ENCODE data around the gene FTCD. TPM values are rescaled to one million over a fixed set of nuclear protein-coding genes. Genes with fewer than 3 reads are reported as not detected.
"Not testable (repeated sequence)": the region's sequence is repeated elsewhere in the genome, so short reads cannot be mapped to it uniquely, and the experiment has no call there.

FTCD gene
- total and polyA plus RNA-seq, 3 donors from 2014 or later = 49.2 to 63.5 (median 50.5) TPM

GRCh38 chr21:46111193-46111571 lies 44.2 kb downstream of the FTCD start:
- no peaks in the 10 kb centered on the region for H3K36me3 ChIP-seq (ENCODE audit: low read depth, missing control alignments)
- no peak overlapping the region for H3K4me3 ChIP-seq
- intact Hi-C loops (cut with DNase I; ENCODE audit: low total_unique reads) = no loop called here
- H3K9me3 ChIP-seq = no peaks in the 10 kb centered on the region
- DNase-seq = no peak
- H3K27me3 ChIP-seq = no peaks in the 10 kb centered on the region
- TF ChIP-seq CTCF (IDR thresholded peaks at IDR 0.05) (no peak), POLR2A (IDR thresholded peaks at IDR 0.05) (no peak)
- 94 to 100% methylated on average over 1 to 12 of the region's 12 CpGs for WGBS, 2 donors
- no peaks in the 10 kb centered on the region for H3K4me1 ChIP-seq
- H3K27ac ChIP-seq = no peak overlapping the region

GRCh38 chr21:46110499-46111192 lies 44.7 kb downstream of the FTCD start:
- no peak overlapping the region for H3K4me3 ChIP-seq
- no peaks in the 10 kb centered on the region for H3K27me3 ChIP-seq
- intact Hi-C loops (cut with DNase I; ENCODE audit: low total_unique reads) = no loop called here
- no peaks in the 10 kb centered on the region for H3K4me1 ChIP-seq
- TF ChIP-seq POLR2A (IDR thresholded peaks at IDR 0.05) = no peak
- H3K27ac ChIP-seq = peak overlapping the region in 1 of 2 donors; percentile 8
- DNase-seq = peak; percentile 57
- 61 to 68% methylated on average over 18 to 20 of the region's 20 CpGs for WGBS, 2 donors
- no peaks in the 10 kb centered on the region for H3K9me3 ChIP-seq
- no peaks in the 10 kb centered on the region for H3K36me3 ChIP-seq (ENCODE audit: low read depth, missing control alignments)

- TF ChIP-seq CTCF (IDR thresholded peaks at IDR 0.05) (no peak), POLR2A (IDR thresholded peaks at IDR 0.05) (no peak)
- Histone ChIP-seq H3K27me3 (no peaks in the 10 kb centered on the region), H3K27ac (peak overlapping the region in 1 of 2 donors; percentile 8), H3K36me3 (ENCODE audit: low read depth, missing control alignments) (no peaks in the 10 kb centered on the region), H3K4me3 (no peak overlapping the region), H3K9me3 (no peaks in the 10 kb centered on the region), H3K4me1 (no peaks in the 10 kb centered on the region)
- intact Hi-C loops (cut with DNase I; ENCODE audit: low total_unique reads) = no loop called here
- WGBS, 2 donors = 79 to 86% methylated on average over 5 to 19 of the region's 19 CpGs
- DNase-seq = no peak
Observed at GRCh38 chr21:46109313-46110221, 45.8 kb downstream of the FTCD start.

GRCh38 chr21:46108827-46109312 lies 46.5 kb downstream of the FTCD start:
- WGBS, 2 donors = 89 to 93% methylated on average over 6 to 9 of the region's 9 CpGs
- Histone ChIP-seq H3K27ac (no peak overlapping the region), H3K9me3 (no peaks in the 10 kb centered on the region), H3K36me3 (ENCODE audit: low read depth, missing control alignments) (no peaks in the 10 kb centered on the region), H3K4me3 (no peak overlapping the region), H3K4me1 (no peaks in the 10 kb centered on the region), H3K27me3 (no peaks in the 10 kb centered on the region)
- TF ChIP-seq POLR2A (IDR thresholded peaks at IDR 0.05) (no peak), CTCF (IDR thresholded peaks at IDR 0.05) (no peak)
- intact Hi-C loops (cut with DNase I; ENCODE audit: low total_unique reads) = no loop called here
- no peak for DNase-seq

GRCh38 chr21:46107376-46107775 lies 48.0 kb downstream of the FTCD start:
- H3K9me3 ChIP-seq; H3K27ac ChIP-seq; H3K27me3 ChIP-seq; H3K4me3 ChIP-seq; intact Hi-C loops (cut with DNase I; ENCODE audit: low total_unique reads); DNase-seq; H3K4me1 ChIP-seq; H3K36me3 ChIP-seq (ENCODE audit: low read depth, missing control alignments): not testable (repeated sequence)
- WGBS, 2 donors = 77 to 80% methylated on average over 2 of the region's 2 CpGs
